GM19238 (cell line): Measurements from ENCODE around the gene KCNJ14.

Experiments used
- DNase-seq: peaks from one replicate; pipeline ENCODE4 v3.0.0; 2011; ENCODE audit warnings: low spot score; ENCODE audit not compliant: insufficient read length

The KCNJ14 gene

GRCh38 chr19:48507911-48508439, 52.6 kb downstream of the KCNJ14 start:
- DNase-seq, result no peak

GRCh38 chr19:48508729-48509411, 53.5 kb downstream of the KCNJ14 start:
- DNase-seq, result no peak

- no peak for DNase-seq
Measured at GRCh38 chr19:48509467-48510194, 54.3 kb downstream of the KCNJ14 start.

- peak; percentile 55 for DNase-seq
Measured at GRCh38 chr19:48510421-48511268, 55.3 kb downstream of the KCNJ14 start.

- no peak for DNase-seq
Measured at GRCh38 chr19:48511321-48511731, 56.0 kb downstream of the KCNJ14 start.

GRCh38 chr19:48511800-48512503, 56.6 kb downstream of the KCNJ14 start, which contains the start of gene LMTK3:
LMTK3 (minus strand) TSS chr19:48511835; CDS start chr19:48511576, 259 bp downstream.
- DNase-seq, result no peak

GRCh38 chr19:48512504-48513288, 57.3 kb downstream of the KCNJ14 start:
- DNase-seq, result no peak

- peak; percentile 82 for DNase-seq
Measured at GRCh38 chr19:48513289-48514122, 58.1 kb downstream of the KCNJ14 start.

GRCh38 chr19:48514123-48514458, 58.7 kb downstream of the KCNJ14 start:
- DNase-seq, result no peak

- DNase-seq, result no peak
Measured at GRCh38 chr19:48516536-48516935, 61.2 kb downstream of the KCNJ14 start.
